Measurements from ENCODE around the gene SUCLG2.

The SUCLG2 gene

GRCh38 chr3:67450153-67450552, 204.3 kb downstream of the SUCLG2 start:
- Histone ChIP-seq H3K27ac (replicated peaks) (no peak overlapping the region), H3K4me3 (replicated peaks; ENCODE audit: insufficient read depth, low read length) (no peak overlapping the region), H3K27me3 (ENCODE audit: insufficient read depth, poor library complexity, severe bottlenecking) (no peaks in the 10 kb centered on the region)
- TF ChIP-seq GABPA (IDR thresholded peaks at IDR 0.05; ENCODE audit: low read depth) (no peak), REST (IDR thresholded peaks at IDR 0.05; ENCODE audit: insufficient replicate concordance, low read depth) (no peak), SPI1 (IDR thresholded peaks at IDR 0.05; ENCODE audit: borderline replicate concordance, low read depth) (no peak), POLR2AphosphoS5 (IDR thresholded peaks at IDR 0.05; ENCODE audit: low read depth) (no peak)
- TF ChIP-seq, protein P1, sequence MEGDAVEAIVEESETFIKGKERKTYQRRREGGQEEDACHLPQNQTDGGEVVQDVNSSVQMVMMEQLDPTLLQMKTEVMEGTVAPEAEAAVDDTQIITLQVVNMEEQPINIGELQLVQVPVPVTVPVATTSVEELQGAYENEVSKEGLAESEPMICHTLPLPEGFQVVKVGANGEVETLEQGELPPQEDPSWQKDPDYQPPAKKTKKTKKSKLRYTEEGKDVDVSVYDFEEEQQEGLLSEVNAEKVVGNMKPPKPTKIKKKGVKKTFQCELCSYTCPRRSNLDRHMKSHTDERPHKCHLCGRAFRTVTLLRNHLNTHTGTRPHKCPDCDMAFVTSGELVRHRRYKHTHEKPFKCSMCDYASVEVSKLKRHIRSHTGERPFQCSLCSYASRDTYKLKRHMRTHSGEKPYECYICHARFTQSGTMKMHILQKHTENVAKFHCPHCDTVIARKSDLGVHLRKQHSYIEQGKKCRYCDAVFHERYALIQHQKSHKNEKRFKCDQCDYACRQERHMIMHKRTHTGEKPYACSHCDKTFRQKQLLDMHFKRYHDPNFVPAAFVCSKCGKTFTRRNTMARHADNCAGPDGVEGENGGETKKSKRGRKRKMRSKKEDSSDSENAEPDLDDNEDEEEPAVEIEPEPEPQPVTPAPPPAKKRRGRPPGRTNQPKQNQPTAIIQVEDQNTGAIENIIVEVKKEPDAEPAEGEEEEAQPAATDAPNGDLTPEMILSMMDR (IDR thresholded peaks at IDR 0.05; ENCODE audit: insufficient read depth, low read length), result no peak
- no peak for DNase-seq (ENCODE audit: low read depth in 1 of 2, low spot score in 1 of 2)

DNA sequence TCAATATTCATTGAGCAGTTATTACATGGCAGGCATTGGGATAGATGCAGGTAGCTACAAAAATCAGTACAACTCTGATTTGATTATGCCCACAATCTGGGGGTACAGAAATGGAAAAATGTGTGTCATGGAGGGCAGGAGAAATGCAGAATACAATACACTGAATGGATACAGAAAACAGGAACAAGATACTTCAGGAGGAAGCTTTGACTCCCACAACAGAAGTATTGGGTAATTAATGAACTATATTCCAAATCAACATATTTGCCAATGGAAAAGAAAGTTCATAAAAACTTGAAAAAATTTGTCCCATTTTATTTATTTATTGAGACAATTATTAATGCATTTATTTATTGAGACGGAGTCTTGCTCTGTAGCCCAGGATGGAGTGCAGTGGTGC, 207.0 kb downstream of the SUCLG2 start:
- H3K27me3 ChIP-seq (ENCODE audit: insufficient read depth, poor library complexity, severe bottlenecking), result no peaks in the 10 kb centered on the region
- TF ChIP-seq, protein P1 (IDR thresholded peaks at IDR 0.05; ENCODE audit: insufficient read depth, low read length), result no peak

GRCh38 chr3:67437789-67438188, 216.6 kb downstream of the SUCLG2 start:
- TF ChIP-seq REST (IDR thresholded peaks at IDR 0.05; ENCODE audit: insufficient replicate concordance, low read depth) (no peak), POLR2AphosphoS5 (IDR thresholded peaks at IDR 0.05; ENCODE audit: low read depth) (no peak)
- no peaks in the 10 kb centered on the region for H3K27me3 ChIP-seq (ENCODE audit: insufficient read depth, poor library complexity, severe bottlenecking)
- no peak for DNase-seq (ENCODE audit: low read depth in 1 of 2, low spot score in 1 of 2)
- no peak overlapping the region for H3K4me3 ChIP-seq (replicated peaks; ENCODE audit: insufficient read depth, low read length)
- H3K27ac ChIP-seq (replicated peaks), result no peak overlapping the region

More for the DNA sequence above, 207.0 kb downstream of the SUCLG2 start:
- DNase-seq (ENCODE audit: low read depth in 1 of 2, low spot score in 1 of 2), result no peak
- H3K4me3 ChIP-seq (replicated peaks; ENCODE audit: insufficient read depth, low read length), result no peak overlapping the region
- no peak overlapping the region for H3K27ac ChIP-seq (replicated peaks)

DNA sequence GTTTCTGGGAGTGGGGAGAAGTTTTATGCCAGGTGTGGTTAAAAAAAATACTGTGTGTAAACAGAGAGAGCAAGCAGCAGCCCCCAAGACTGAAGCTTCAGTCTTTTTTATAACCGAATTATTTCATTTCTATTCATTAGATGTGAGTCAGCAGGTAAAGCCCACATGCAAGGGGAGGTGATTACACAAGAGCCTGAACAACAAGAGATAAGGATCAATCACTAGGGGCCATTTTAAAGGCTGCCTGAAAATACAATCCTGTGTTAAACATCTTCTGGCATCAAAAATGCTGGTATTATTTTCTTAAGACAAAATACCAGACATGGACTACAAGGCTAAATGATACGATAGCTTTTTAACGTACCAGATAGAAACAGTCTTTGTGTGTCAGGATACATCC, 217.3 kb downstream of the SUCLG2 start:
- DNase-seq (ENCODE audit: low read depth in 1 of 2, low spot score in 1 of 2), result no peak
- Histone ChIP-seq H3K27ac (replicated peaks) (no peak overlapping the region), H3K4me3 (replicated peaks; ENCODE audit: insufficient read depth, low read length) (no peak overlapping the region), H3K27me3 (ENCODE audit: insufficient read depth, poor library complexity, severe bottlenecking) (no peaks in the 10 kb centered on the region)
- TF ChIP-seq REST (IDR thresholded peaks at IDR 0.05; ENCODE audit: insufficient replicate concordance, low read depth) (no peak), GABPA (IDR thresholded peaks at IDR 0.05; ENCODE audit: low read depth) (no peak), SPI1 (IDR thresholded peaks at IDR 0.05; ENCODE audit: borderline replicate concordance, low read depth) (no peak), POLR2AphosphoS5 (IDR thresholded peaks at IDR 0.05; ENCODE audit: low read depth) (no peak)
- TF ChIP-seq, protein P1 (IDR thresholded peaks at IDR 0.05; ENCODE audit: insufficient read depth, low read length), result no peak

Measured in HL-60 (cell line).